HEK293T (cell line): ENCODE data around the gene MRPS34.

ENCODE experiments used
- ARNT ChIP-seq: fragments of 450-650 bp; IDR thresholded peaks from 2 replicates; pipeline ENCODE4 v1.6.1; 2017; ENCODE audit warnings: mild to moderate bottlenecking
- CTBP1 ChIP-seq: fragments of 450-650 bp; IDR thresholded peaks from 2 replicates; pipeline ENCODE4 v1.6.1; 2016; ENCODE audit warnings: borderline replicate concordance
- FOXM1 ChIP-seq: fragments of 450-650 bp; IDR thresholded peaks from 2 replicates; pipeline ENCODE4 v1.6.1; 2017; ENCODE audit warnings: mild to moderate bottlenecking, borderline replicate concordance
- LEF1 ChIP-seq: fragments of 450-650 bp; IDR thresholded peaks from 2 replicates; pipeline ENCODE4 v1.6.1; 2017; ENCODE audit warnings: mild to moderate bottlenecking, borderline replicate concordance
- SP1 ChIP-seq: fragments of 450-650 bp; IDR thresholded peaks from 2 replicates; pipeline ENCODE4 v1.6.1; 2017
- SUZ12 ChIP-seq: fragments of 450-650 bp; IDR thresholded peaks from 2 replicates; pipeline ENCODE4 v1.6.1; 2016; ENCODE audit warnings: mild to moderate bottlenecking
- TARDBP ChIP-seq: fragments of 450-650 bp; IDR thresholded peaks from 2 replicates; pipeline ENCODE4 v1.6.1; 2016
- TF ChIP-seq, protein P1 (sequence below): fragments of 450-650 bp; IDR thresholded peaks from 2 replicates; pipeline ENCODE4 v1.6.1; 2016

DNA sequence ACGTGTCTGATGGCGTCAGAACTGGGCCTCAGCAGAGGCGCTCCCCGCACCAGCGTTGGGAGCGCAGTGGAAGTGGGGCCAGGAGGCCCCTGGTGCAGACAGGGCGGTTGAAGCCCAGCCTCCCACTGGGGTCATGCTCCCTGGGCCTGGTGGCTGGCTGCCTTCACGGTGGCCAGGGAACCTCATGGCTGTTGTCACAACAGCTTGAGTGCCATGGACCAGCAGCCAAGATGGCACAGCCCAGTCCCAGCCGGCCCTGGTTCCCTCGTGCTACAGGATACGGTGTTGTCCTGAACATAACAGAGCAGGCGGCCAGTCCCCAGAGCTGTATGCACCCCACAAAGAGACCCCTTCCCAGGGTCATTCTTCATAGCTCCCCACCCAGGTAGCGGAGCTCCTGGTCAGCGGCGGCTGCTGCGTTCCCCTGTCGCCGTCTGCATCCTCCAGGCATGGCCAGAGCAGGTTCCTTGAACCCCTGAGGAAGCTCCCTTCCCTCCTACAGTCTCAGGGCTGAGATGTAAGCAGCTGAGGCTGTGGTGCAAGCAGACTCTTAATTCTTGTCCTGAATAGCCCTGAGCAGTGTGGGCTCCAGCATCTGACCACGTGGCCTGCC, 31.3 kb downstream of the MRPS34 start:
- TF ChIP-seq ARNT (no peak), SP1 (no peak), SUZ12 (no peak), FOXM1 (no peak), CTBP1 (no peak), TARDBP (no peak), LEF1 (no peak)
- TF ChIP-seq, protein P1, sequence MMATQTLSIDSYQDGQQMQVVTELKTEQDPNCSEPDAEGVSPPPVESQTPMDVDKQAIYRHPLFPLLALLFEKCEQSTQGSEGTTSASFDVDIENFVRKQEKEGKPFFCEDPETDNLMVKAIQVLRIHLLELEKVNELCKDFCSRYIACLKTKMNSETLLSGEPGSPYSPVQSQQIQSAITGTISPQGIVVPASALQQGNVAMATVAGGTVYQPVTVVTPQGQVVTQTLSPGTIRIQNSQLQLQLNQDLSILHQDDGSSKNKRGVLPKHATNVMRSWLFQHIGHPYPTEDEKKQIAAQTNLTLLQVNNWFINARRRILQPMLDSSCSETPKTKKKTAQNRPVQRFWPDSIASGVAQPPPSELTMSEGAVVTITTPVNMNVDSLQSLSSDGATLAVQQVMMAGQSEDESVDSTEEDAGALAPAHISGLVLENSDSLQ, result no peak
